Measurements from ENCODE around the gene FOXF2. TPM values are rescaled to one million over a fixed set of nuclear protein-coding genes. Genes with fewer than 3 reads are reported as not detected.

The FOXF2 gene
- total RNA-seq, 2 donors from 2014 or later = 0.26 TPM; not detected in 1

DNA sequence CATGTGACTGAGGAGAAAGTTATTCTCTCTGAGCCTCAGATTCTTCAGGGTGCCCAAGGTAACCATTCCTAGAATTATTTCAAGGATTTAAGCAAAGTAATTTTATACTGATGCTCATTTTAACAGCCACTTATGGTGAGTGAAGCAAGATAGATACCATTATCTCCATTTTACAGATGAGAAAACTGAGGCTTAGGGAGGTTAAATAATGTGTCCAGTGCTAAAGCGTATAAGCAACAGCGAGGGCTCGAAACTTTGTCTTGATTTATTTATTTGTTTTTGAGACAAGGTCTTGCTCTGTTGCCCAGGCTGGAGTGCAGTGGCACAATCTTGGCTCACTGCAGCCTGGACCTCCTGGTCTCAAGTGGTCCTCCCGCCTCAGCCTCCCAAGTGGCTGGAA is 53.6 kb downstream of the FOXF2 start:
- Histone ChIP-seq H3K4me3 (no peak overlapping the region), H3K27me3 (no peaks in the 10 kb centered on the region), H3K36me3 (replicated peaks in 1 of 2; ENCODE audit: insufficient read depth in 1 of 2, low read depth in 2 of 2) (no peaks in the 10 kb centered on the region), H3K4me1 (no peaks in the 10 kb centered on the region), H3K27ac (no peak overlapping the region), H3K9me3 (no peaks in the 10 kb centered on the region)
- no peak for DNase-seq
- intact Hi-C loops (cut with DNase I) = no loop called here
- WGBS, 2 donors = 36 to 69% methylated on average over 4 of the region's 4 CpGs
- no peak for ATAC-seq
- TF ChIP-seq POLR2A (IDR thresholded peaks at IDR 0.05) = no peak

Small RNAs within 50 kb of the gene (microRNA-seq; reads per million reads assigned to microRNA genes)
- 0 to 0.45 reads per million in 2 donors for gene MIR6720 (ENCODE audit: borderline number of aligned reads in 2 of 2, borderline replicate concordance in 2 of 2)

Small RNAs within 50 kb of the gene (small RNA-seq; reads per million reads assigned to genes)
- gene MIR6720 = not detected

Other genes with a start within 250 kb of the FOXF2 start
- 10 to 100 TPM in 1 of 2 donors, 1 to 10 TPM in 1; 4.9 to 17.4 TPM for gene FOXQ1, start 77.5 kb upstream of the FOXF2 start, total RNA-seq
- 1 to 10 TPM; 2.0 to 3.6 TPM for gene FOXC1, start 220.3 kb downstream of the FOXF2 start, total RNA-seq